Spleen (tissue), 7 donors: ENCODE results near the gene DNAI7.

ENCODE experiments used
- POLR2A ChIP-seq, 3 donors: fragments of 450-650 bp; IDR thresholded peaks; one replicate each; pipeline ENCODE4 v1.5.1; 2017; ENCODE audit warnings: antibody characterized with exemption in 3 of 3, mild to moderate bottlenecking in 1 of 3
- POLR2AphosphoS5 ChIP-seq, 3 donors: sonication (generic); formaldehyde crosslinking; IDR thresholded peaks; one replicate each; pipeline ENCODE4 v1.5.1; 2017; ENCODE audit warnings: antibody characterized with exemption in 3 of 3
- TF ChIP-seq, protein P1 (sequence below), 11 experiments: fragments of 200-600 bp in 7 of 11; fragments of 450-650 bp in 4 of 11; sonication (generic) in 4 of 11; IDR thresholded peaks in 8 of 11; conservative IDR thresholded peaks in 3 of 11; 1 replicate in 7 of 11; 2 replicates in 4 of 11; pipeline versions ENCODE4 v1.4.0 to v1.8.0; 2016 to 2021; ENCODE audit warnings: antibody characterized with exemption in 11 of 11, inconsistent platforms in 4 of 11, mild to moderate bottlenecking in 1 of 11
- donor health status: DM: no; HTN: no; CAD: no; lungs with moderate emphysema.
- donor health status: DM: no; HTN: no; CAD: no.
- donor health status: DM: no; HTN: no; CAD: no.

DNA sequence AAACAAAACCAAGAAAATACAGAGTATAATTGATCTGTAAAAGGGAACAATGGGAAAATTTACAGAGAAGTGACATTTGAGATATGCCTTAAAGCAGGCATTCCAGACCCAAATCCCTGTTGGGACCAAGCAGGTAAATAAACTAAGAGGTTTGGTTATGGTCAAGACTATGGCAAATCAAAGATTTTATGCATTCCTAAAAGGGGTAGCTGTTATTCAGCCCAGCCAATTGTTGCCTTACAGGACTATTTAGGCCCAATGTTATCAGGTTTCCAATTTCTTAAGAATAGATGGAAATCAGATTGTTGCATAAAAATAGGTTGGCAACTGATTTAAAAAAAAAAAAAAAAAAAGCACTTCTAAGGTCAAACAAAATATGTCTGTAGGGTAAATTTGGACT lies 5.3 kb downstream of the DNAI7 start:
- TF ChIP-seq, protein P1, sequence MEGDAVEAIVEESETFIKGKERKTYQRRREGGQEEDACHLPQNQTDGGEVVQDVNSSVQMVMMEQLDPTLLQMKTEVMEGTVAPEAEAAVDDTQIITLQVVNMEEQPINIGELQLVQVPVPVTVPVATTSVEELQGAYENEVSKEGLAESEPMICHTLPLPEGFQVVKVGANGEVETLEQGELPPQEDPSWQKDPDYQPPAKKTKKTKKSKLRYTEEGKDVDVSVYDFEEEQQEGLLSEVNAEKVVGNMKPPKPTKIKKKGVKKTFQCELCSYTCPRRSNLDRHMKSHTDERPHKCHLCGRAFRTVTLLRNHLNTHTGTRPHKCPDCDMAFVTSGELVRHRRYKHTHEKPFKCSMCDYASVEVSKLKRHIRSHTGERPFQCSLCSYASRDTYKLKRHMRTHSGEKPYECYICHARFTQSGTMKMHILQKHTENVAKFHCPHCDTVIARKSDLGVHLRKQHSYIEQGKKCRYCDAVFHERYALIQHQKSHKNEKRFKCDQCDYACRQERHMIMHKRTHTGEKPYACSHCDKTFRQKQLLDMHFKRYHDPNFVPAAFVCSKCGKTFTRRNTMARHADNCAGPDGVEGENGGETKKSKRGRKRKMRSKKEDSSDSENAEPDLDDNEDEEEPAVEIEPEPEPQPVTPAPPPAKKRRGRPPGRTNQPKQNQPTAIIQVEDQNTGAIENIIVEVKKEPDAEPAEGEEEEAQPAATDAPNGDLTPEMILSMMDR (IDR thresholded peaks at IDR 0.05 in 8 of 11, conservative IDR thresholded peaks at IDR 0.05 in 3 of 11), result no peak
- TF ChIP-seq POLR2A (IDR thresholded peaks at IDR 0.05), result no peak
- TF ChIP-seq POLR2AphosphoS5 (IDR thresholded peaks at IDR 0.05), result no peak
